PFSK-1 (cell line): ENCODE results near the gene C1QBP.

Experiments used
- POLR2AphosphoS5 ChIP-seq: IDR thresholded peaks from 2 replicates; pipeline ENCODE4 v1.6.1; 2012; ENCODE audit warnings: low read depth, mild to moderate bottlenecking, control low read depth, low read length, moderate library complexity
- TF ChIP-seq, protein P1 (sequence below), 2 experiments: IDR thresholded peaks; 2 replicates each; pipeline versions ENCODE4 v1.6.1 to v1.8.0; 2011 to 2012; ENCODE audit warnings: low read depth in 2 of 2, low read length in 2 of 2, control low read depth in 1 of 2, inconsistent platforms in 1 of 2, mild to moderate bottlenecking in 1 of 2, moderate library complexity in 1 of 2; ENCODE audit not compliant: insufficient read depth in 1 of 2

DNA sequence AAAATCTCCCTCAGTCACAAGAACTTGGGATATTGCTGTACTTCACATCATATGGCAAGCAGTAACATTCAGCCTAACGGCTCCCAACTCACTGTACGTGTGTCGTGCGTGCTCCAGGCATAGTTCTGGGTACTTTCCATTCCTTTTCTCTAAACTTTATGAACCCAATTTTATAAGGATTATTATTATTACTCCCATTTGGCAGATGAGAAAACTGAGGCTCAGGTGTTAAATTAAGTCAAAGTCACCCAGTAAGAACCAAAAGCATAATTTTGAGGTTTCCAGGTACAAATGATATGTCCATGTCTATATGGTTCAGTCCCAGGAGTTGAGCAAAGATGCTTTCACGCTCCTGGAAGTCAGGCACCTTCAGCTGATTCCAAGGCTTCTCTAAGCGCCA lies 4.8 kb upstream of the C1QBP start:
- TF ChIP-seq POLR2AphosphoS5 = no peak
- TF ChIP-seq, protein P1, sequence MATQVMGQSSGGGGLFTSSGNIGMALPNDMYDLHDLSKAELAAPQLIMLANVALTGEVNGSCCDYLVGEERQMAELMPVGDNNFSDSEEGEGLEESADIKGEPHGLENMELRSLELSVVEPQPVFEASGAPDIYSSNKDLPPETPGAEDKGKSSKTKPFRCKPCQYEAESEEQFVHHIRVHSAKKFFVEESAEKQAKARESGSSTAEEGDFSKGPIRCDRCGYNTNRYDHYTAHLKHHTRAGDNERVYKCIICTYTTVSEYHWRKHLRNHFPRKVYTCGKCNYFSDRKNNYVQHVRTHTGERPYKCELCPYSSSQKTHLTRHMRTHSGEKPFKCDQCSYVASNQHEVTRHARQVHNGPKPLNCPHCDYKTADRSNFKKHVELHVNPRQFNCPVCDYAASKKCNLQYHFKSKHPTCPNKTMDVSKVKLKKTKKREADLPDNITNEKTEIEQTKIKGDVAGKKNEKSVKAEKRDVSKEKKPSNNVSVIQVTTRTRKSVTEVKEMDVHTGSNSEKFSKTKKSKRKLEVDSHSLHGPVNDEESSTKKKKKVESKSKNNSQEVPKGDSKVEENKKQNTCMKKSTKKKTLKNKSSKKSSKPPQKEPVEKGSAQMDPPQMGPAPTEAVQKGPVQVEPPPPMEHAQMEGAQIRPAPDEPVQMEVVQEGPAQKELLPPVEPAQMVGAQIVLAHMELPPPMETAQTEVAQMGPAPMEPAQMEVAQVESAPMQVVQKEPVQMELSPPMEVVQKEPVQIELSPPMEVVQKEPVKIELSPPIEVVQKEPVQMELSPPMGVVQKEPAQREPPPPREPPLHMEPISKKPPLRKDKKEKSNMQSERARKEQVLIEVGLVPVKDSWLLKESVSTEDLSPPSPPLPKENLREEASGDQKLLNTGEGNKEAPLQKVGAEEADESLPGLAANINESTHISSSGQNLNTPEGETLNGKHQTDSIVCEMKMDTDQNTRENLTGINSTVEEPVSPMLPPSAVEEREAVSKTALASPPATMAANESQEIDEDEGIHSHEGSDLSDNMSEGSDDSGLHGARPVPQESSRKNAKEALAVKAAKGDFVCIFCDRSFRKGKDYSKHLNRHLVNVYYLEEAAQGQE (IDR thresholded peaks at IDR 0.05; ENCODE audit: insufficient read depth in 1 of 2, low read depth in 2 of 2, low read length in 2 of 2) = no peak
